Smooth muscle cell of the brain vasculature (primary cell): ENCODE results near the gene CEACAM8.
"Not testable (repeated sequence)": the region's sequence is repeated elsewhere in the genome, so short reads cannot be mapped to it uniquely, and the experiment has no call there.

ENCODE experiments used
- DNase-seq: peaks from one replicate; pipeline ENCODE4 v3.0.0-alpha.2; 2012; ENCODE audit warnings: low read depth, low spot score

CEACAM8 gene

DNA sequence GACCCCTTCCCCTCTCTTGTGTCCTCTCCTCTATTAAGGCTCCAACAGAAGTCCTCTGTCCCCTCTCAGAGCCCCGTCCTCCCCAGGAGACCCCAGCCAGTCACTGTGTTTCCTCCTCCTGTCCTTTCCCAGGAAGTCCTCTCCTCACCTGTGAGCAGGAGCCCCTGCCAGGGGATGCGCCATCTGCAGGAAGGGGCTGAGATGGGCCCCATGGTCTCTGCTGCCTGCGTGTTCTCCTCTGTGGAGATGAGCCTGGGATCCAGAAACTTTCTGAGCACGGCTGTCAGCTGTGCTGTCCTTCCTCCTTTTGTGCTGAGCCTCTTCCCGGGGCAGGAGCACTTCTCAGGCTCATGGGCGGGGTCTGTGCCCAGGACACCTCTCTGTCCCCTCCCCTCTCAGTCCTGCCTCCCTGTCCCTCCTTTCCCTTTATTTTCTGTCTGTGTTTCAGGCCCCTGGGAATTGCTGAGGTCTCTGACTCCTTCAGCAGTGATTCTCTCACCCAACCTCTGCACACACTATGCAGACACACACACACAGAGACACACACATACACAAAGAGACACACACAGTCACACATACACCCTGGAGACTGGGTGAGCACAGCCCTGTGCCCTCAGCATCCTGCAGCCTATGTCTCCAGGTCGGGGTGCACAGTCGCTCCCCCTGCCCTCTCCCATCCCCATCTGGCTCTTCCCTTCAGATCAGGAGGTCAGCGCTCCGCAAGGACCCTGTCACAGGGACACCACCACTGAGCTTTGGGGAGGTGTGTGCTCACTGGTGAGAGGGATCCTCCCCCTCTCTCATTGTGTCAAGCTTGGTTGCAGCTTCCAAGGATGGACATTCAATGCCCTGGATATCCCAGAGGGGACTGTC, at the start of gene CEACAM8:
TSS of gene CEACAM8 (minus strand) at position 308 of the 873 bp plus-strand sequence. CDS start at position 212, 96 bp downstream.
- no peak for DNase-seq

DNA sequence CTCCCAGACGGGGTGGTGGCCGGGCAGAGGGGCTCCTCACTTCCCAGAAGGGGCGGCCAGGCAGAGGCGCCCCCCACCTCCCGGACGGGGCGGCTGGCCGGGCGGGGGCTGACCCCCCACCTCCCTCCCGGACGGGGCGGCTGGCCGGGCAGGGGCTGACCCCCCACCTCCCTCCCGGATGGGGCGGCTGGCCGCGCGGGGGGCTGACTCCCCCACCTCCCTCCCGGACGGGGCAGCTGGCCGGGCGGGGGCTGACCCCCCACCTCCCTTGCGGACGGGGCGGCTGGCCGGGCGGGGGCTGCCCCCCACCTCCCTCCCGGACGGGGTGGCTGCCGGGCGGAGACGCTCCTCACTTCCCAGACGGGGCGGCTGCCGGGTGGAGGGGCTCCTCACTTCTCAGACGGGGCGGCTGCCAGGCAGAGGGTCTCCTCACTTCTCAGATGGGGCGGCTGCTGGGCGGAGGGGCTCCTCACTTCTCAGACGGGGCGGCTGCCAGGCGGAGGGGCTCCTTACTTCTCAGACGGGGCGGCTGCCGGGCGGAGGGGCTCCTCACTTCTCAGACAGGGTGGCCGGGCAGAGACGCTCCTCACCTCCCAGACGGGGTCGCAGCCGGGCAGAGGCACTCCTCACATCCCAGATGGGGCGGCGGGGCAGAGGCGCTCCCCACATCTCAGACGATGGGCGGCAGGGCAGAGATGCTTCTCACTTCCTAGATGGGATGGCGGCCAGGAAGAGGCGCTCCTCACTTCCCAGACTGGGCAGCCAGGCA, 44.8 kb upstream of the CEACAM8 start:
- not testable (repeated sequence) for DNase-seq

DNA sequence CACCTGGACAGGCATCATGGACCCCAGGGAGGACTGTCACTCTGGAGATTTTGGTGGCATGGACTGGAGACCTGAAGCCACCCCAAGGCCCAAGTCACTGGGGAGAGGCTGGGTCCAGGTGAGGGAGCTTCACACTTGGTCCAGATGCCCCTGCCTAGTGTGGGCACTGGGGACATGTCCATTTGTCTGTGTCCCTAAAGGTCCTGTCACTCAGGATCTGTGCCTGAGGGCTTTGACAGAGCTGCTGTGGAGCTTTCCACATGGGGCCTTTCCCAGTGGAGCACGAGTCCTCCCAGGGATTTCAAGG, 40.5 kb upstream of the CEACAM8 start:
- DNase-seq, result no peak

DNA sequence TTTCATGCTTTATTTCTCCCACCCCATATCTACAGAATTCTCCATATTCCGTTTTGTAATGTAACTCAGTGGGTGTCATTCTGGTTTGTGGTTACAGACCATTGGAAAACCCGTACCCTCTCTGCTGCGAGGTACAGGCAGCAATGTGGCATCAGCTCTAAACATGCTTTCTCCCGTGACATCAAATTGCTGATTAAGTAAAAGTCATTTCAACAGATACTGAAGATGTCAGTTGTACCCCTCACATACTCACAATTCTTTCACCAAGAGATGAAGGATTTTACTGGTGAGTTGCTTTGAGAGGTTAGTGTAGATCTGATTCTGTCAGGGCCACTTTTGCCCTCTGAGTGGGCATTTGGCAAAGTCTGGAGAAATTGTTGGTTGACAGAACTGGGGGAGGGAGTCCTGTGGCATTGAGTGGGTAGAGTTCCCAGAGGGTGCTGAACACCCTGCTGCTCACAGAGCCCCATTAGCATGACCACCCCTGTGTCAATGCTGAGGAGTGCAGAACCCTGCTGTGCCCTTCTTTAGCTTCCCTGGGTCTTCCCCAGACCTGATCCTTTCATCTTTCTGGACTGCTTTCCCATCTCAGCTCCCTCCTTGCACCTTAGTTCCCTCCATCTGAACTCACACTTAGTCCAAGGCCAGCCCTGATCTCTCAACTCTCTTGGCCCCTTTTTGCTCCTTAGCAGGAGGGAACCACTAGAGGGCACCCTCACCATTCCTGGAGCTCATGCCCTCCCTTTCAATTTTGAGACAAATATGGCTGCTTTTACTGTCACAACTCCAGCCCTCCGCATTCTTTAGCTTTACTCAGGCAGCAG, 39.9 kb upstream of the CEACAM8 start:
- DNase-seq, result no peak

DNA sequence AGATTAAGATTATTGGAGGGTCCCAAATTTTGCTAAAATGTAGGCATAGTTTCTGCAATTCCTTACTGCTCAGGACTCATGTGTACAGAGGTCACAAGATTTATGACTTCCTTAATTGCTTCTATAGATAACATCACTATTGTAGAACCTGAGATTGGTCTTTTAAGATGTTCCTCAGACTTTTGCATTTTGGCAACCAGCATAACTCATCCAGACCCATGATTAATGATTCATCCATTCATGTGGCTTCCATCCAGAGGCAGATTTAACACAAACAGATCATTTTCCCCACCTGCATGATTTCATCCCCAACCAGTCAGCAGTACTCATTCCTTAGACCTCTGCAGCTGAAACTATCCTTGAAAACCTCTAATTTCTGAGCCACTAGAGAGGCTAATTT, 34.5 kb upstream of the CEACAM8 start:
- DNase-seq, result no peak

DNA sequence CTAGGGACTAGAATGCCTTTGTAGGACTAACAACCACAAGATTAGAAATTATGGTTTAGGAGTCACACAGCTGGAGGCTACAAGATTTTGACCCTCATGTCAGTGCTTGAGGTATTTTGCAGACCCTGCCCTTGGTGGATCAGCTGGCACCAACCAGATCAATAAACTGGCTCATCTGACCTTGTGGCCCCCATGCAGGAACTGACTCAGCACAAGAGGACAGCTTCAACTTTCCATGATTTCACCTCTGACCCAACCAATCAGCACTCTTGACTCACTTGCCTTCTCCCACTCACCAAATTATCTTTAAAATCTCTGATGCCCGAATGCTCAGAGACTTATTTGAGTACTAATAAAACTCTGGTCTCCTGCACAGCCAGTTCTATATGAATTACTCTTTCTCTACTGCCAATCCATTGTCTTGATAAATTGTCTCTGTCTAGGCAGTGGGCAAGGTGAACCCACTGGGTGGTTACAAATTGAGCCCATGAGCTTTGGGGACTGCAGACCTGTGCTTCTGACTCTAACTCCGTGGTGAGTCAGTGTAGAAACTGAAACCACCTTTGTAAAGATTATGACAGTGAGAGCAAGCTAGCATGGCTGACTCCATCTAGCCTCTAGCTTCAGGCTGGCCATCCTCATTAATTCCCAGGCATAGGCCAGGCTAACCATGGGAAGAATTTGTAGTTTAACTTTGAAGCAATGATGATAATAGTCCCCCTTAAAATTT, 33.9 kb upstream of the CEACAM8 start:
- no peak for DNase-seq

DNA sequence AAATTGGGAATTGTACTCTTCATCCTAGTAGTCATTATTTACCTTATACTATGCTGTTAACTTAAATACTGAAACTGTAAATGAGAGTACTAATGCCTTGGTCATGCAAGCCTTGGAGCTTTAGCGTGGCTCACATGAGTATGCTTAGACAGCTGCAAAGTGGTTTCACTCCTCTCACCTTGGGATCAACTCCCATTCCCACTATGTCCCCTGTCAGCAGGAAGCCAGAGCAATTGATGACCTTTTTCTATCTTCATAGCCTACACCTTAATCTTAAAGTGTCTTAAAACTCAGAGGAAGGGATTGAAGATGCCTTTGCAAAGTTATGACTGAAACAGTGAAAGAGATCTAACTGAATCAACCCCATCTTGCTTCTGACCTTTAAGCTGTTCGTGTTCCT, 33.2 kb upstream of the CEACAM8 start:
- DNase-seq, result no peak

DNA sequence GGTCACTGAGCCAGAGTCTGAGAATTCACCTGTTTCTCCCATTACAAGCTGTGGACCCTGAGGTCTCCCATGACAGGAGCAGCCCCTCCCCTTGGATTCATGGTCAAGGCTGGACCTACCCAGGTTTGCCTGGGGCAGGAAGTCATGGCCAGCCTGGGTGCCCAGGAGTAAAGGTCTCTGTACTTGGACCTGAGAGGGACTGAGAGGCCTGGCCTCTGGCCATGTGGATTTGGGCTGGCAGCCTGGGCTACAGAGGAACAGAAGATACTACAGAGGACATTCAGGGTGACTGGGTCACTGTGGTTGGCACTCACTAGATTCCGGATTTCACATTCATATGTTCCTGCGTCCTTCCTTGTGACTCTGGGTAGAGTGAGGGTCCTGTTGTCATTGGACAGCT, 31.5 kb upstream of the CEACAM8 start:
- no peak for DNase-seq

DNA sequence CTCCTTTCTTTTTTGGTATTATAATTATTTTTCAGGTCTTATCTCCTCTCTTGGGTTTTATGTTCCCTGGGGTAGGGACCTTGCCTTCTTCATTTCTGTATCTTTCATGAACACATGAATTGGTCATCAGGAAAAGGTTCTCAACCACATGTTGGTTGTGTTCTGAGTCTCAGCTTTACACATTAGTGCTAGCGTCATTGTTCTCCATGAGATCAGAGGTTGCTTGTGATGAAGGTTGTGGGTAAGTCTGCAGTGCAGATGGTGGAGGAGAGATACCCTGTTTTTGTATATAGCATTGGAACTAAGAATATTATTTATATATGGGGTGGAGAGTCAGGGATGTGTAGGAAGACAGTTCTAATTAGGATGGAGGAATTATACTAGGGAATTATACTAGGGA, 24.5 kb upstream of the CEACAM8 start:
- no peak for DNase-seq

DNA sequence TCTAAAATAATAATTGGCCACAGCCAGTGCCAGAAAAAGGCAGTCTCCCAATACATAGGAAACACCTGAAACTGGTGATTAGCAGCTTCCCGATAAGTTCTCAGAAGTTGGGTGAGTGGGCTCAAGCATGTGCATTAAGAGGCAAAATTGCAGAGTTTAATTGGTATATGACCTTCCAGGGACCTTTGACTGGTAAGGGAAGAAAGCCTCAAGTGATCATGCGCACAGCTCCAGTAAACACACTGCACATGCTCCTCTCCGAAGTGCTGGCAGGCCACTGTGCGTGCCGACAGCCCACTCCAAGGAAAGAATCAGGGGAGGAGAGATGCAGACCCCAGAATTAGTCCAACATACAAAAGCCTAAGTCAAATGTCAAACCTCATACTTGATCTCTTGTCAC, 18.9 kb upstream of the CEACAM8 start:
- no peak for DNase-seq

DNA sequence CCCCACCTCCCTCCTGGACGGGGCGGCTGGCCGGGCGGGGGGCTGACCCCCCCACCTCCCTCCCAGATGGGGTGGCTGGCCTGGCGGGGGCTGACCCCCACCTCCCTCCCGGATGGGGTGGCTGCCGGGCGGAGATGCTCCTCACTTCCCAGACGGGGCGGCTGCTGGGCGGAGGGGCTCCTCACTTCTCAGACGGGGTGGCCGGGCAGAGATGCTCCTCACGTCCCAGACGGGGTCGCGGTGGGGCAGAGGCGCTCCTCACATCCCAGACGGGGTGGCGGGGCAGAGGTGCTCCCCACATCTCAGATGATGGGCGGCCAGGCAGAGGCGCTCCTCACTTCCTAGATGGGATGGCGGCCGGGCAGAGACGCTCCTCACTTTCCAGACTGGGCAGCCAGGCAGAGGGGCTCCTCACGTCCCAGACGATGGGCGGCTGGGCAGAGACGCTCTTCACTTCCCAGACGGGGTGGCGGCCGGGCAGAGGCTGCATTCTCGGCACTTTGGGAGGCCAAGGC, 15.7 kb upstream of the CEACAM8 start:
- not testable (repeated sequence) for DNase-seq

DNA sequence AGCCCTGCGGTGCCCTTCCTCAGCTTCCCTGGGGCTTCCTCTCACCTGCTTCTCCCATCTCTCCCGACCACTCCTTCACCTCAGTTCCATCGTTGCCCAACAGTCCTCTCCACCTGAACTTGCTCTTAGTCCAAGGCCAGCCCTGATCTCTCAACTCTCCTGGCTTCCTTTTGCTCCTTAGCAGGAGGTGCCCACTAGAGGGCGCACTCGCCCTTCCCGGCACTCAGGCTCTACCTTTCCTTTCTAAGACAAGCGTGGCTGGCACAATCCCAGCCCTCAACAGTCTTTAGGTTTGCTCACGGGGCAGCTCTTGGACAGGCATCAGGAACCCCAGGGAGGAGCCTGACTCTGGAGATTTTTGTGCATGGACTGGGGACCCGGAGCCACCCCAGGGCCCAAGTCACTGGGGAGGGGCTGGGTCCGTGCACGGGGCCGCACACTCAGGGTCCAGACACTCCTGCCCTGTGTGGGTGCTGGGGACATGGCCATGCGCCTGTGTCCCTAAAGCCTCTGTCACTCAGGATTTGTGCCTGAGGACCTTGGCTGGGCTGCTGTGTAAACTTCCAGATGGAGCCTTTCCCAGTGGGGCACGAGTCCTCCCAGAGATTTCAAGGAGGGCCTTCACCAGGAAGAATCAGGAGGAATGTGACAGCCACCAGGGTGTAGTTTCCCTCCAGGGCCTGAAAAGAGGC, 12.1 kb upstream of the CEACAM8 start:
- DNase-seq, result no peak

DNA sequence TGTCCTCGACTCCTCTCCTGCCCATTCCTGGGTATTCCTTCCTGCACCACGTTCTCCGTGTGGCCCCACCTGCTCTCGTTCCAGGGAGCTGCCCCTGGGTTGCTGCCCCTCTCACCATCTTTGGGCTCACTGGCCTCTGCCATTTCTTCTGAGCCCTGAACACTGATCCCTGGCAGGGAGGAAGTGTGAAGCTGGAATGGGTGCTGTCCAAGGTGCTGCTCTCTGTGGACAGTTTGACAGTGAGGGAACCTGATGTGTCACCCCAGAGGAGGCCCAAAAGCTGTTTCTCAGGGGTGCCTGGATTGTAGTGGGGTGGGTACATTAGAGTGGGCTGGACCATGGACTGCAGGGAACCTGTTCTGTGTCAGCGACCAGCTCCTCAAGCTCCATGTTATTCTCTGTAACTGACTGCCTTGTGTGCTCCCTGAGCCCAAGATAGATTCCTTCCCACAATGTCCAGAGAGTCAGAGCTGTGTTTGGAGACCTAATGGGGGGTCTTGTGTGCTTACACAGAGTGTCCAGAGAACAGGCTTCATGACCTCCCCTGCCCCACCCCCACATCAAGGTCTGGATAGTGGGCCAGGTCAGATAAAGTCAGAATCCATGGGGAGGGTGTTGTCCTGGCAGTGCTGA, 7.2 kb upstream of the CEACAM8 start:
- DNase-seq, result no peak

DNA sequence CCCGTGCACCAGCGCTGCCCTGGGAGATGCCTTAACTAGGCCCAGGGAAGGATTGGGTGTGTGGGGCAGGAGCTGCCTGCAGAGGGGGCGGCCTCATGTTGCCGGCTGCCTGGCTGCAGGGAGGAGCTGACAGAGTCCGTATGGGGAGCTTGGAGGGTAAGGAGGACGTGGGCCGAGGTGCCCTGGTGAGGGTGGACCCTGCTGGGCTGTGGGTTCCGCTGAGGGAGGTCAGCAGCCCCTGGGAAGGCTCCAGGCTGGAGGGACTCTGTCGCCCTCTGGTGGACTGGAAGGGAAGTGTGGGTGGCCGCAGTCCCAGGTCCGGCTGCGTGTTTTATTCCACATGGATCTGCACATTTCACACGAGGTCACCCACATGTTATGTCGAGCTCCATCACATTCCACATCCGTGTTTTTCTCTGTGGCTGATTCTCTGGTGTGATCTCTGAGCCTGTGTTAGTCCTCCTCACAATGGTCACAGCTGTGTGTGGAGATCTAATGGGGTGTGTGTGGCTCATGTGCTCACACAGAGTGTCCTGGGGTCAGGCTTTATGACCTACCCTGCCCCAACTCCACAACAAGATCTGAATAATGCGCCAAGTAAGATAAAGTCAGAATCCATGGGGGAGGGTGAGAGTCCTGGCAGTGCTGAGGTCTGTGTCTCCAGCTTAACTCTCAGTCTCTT, 1.8 kb upstream of the CEACAM8 start:
- no peak for DNase-seq

DNA sequence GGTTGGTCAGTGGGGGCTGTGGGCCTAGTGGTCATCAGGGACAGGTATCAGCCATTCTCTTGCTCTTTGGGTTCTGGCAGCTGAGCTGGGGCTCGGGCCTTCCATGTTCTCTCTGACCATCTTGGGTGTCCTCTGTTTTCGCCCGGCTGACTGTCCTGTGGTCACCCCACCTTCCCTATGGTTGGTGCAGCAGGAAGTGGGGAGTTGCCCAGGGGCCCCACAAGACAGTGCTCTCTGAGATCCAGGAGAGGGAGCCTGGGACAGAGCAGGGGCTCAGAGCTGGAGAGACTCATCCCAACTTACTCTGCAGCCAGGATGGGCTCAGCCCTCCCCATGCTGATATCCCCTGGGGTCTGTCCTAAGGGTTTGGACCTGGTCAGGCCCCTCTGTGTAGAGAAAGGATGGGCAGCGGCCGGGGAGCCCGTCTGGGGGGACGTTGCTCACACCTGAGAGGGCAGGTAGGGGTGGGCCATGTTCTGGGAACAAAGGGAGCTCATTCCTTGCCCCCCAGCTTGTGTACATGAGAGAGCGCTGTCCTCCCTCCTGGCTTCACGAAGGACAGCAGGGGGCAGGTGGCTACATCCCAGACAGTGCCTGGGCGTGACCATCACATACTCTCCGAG, 937 bp upstream of the CEACAM8 start:
- no peak for DNase-seq

DNA sequence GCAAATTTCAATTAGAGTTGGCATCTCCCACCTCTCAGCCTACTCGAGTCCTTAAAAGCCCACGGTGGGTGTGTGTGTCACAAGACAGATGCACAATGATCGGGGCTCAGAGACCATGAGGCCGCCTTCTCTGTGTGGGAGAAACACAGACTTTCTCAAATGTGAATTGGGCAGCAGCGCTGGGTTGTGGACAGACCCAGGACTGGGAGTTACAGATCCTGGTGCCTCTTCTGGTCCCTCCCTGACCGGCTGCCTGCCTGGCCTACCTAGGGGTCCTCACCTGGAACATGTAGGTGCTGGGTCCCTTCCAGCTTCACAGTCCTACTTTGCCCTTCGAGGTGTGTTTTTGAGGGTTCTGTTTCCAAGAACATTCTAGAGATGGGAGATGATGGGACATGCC, 4.9 kb downstream of the CEACAM8 start:
- no peak for DNase-seq

DNA sequence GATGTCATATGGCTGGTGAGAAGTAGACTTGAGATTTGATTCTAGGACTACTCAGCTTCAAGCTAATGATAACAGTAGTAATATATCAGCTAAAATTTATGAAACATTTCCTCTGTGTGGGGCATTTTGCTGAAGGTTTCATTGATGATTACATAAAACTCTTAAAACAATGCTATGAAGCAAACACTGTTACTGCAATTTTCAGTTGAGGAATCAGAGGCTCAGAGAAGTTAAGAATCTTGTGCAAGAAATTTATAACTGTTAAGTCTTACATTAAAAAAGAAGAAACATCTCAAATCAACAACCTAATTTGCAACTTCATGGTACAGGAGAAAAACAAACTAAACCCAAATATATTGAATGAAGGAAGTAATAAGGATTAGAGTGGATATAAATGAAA, 10.3 kb downstream of the CEACAM8 start:
- DNase-seq, result no peak

DNA sequence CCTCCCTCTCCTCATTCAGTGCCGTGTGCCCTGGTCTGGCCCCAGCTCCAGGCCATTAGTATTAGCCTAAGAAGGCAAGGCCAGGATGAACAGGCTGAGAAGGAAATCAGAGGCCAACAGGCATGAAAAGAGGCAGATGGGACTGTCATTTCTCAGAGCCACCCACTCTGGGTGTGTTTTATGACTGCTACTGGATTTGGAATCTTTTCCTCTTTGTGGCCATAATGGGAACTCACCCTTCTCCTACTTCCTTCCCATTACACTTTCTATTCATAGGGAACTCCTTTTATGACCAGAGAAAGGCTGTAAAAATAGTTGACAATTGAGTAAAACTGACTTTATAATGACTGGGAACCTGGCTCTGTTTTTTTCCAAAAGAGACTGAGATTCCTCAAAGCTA, 17.7 kb downstream of the CEACAM8 start:
- no peak for DNase-seq

DNA sequence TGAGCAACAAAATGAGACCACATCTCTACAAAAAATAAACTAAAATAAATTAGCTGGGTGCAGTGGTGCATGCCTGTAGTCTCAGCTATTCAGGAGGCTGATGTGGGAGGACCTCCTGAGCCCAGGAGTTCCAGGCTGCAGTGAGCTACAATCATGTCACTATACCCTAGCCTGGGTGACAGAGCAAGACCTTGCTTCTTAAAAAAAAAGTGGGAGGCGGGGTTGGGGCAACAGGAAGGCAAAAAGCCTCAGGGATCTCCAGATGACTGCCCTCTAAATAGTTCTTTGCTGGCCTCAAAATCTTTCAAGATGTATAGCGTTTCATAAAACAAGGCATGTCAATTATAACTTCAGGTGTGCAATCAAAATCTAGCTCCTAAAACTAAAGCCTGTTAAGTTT, 18.5 kb downstream of the CEACAM8 start:
- DNase-seq, result no peak
